WERI-Rb-1 (cell line): ENCODE data around the gene OPRM1.

Source experiments
- DNase-seq: peaks from one replicate; pipeline ENCODE4 v3.0.0-alpha.2; 2020
- H3K27ac ChIP-seq: fragments of 250-450 bp; sonication (Bioruptor Pico); 2 replicates; pipeline ENCODE4 v1.5.1; 2020; ENCODE audit warnings: mild to moderate bottlenecking, moderate library complexity
- H3K27me3 ChIP-seq: fragments of 250-450 bp; sonication (Bioruptor Pico); 2 replicates; pipeline ENCODE4 v1.5.1; 2021; ENCODE audit warnings: mild to moderate bottlenecking, low read depth, moderate library complexity; ENCODE audit not compliant: insufficient read depth, severe bottlenecking
- H3K36me3 ChIP-seq: fragments of 250-450 bp; sonication (Bioruptor Pico); 2 replicates; pipeline ENCODE4 v1.5.1; 2020; ENCODE audit warnings: mild to moderate bottlenecking, moderate library complexity
- H3K4me3 ChIP-seq: 2 replicates; pipeline ENCODE4 v1.5.1; 2011; ENCODE audit warnings: low read depth, mild to moderate bottlenecking, control low read depth, low read length
- H3K9me3 ChIP-seq: fragments of 250-450 bp; sonication (Bioruptor Pico); 2 replicates; pipeline ENCODE4 v1.5.1; 2021; ENCODE audit warnings: mild to moderate bottlenecking, moderate library complexity; ENCODE audit not compliant: severe bottlenecking
- CTCF ChIP-seq: IDR thresholded peaks from 2 replicates; pipeline ENCODE4 v1.5.1; 2011; ENCODE audit warnings: low read depth, mild to moderate bottlenecking, control low read depth, inconsistent platforms, low read length

The OPRM1 gene

GRCh38 chr6:154226461-154226860 lies 187.4 kb downstream of the OPRM1 start:
- H3K9me3 ChIP-seq = no peaks in the 10 kb centered on the region
- H3K36me3 ChIP-seq = no peaks in the 10 kb centered on the region
- no peak overlapping the region for H3K4me3 ChIP-seq
- TF ChIP-seq CTCF = no peak
- no peaks in the 10 kb centered on the region for H3K27me3 ChIP-seq
- no peak overlapping the region for H3K27ac ChIP-seq
- DNase-seq = no peak

- no peaks in the 10 kb centered on the region for H3K36me3 ChIP-seq
- no peaks in the 10 kb centered on the region for H3K27me3 ChIP-seq
- no peaks in the 10 kb centered on the region for H3K9me3 ChIP-seq
- no peak for TF ChIP-seq CTCF
- no peak for DNase-seq
- H3K27ac ChIP-seq = no peak overlapping the region
- no peak overlapping the region for H3K4me3 ChIP-seq
Observed at GRCh38 chr6:154227862-154228520, 189.0 kb downstream of the OPRM1 start.

GRCh38 chr6:154228521-154228905 lies 189.5 kb downstream of the OPRM1 start:
- H3K9me3 ChIP-seq = no peaks in the 10 kb centered on the region
- no peak for TF ChIP-seq CTCF

GRCh38 chr6:154229786-154230185 lies 190.7 kb downstream of the OPRM1 start:
- no peak overlapping the region for H3K27ac ChIP-seq
- no peaks in the 10 kb centered on the region for H3K9me3 ChIP-seq
- DNase-seq = no peak
- no peak for TF ChIP-seq CTCF
- no peak overlapping the region for H3K4me3 ChIP-seq
- H3K27me3 ChIP-seq = no peaks in the 10 kb centered on the region
- H3K36me3 ChIP-seq = no peaks in the 10 kb centered on the region

More at GRCh38 chr6:154228521-154228905, 189.5 kb downstream of the OPRM1 start:
- Histone ChIP-seq H3K4me3 (no peak overlapping the region), H3K27me3 (no peaks in the 10 kb centered on the region), H3K36me3 (no peaks in the 10 kb centered on the region), H3K27ac (no peak overlapping the region)
- no peak for DNase-seq

GRCh38 chr6:154230393-154230792 lies 191.4 kb downstream of the OPRM1 start:
- Histone ChIP-seq H3K9me3 (no peaks in the 10 kb centered on the region), H3K4me3 (no peak overlapping the region), H3K36me3 (no peaks in the 10 kb centered on the region), H3K27ac (no peak overlapping the region), H3K27me3 (no peaks in the 10 kb centered on the region)
- DNase-seq = no peak
- no peak for TF ChIP-seq CTCF
